ENCODE measurements around the gene SNX27. TPM values are rescaled to one million over a fixed set of nuclear protein-coding genes. Genes with fewer than 3 reads are reported as not detected.
A peak's percentile ranks its signal among the peaks of the same experiment; 100 is the strongest.

The SNX27 gene
- total RNA-seq, 1 experiment from 2014 or later, result 56.0 TPM

DNA sequence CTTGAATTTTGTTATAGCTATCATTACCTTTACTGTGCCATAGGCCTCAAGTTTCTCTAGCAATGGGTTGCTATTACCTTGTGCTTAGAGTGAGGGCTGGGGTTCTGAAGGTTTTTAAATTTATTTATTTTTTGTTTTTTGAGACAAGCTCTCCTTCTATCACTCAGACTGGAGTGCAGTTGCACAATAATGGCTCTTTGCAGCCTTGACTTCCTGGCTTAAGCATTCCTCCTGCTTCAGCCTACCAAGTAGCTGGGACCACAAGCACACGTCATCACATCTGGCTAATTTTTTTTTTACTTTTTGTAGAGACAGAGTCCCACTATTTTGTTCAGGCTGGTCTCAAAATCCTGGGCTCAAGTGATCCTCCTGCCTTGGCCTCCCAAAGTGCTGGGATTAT is 41.5 kb downstream of the SNX27 start (continued):
- TF ChIP-seq ZNF232 (CRISPR knock-in tag; IDR thresholded peaks at IDR 0.05) (no peak), SOX15 (CRISPR knock-in tag; IDR thresholded peaks at IDR 0.05) (no peak)

GRCh38 chr1:151655371-151655770 is 43.5 kb downstream of the SNX27 start:
- TF ChIP-seq ZNF138 (CRISPR knock-in tag; conservative IDR thresholded peaks at IDR 0.05), result no peak
- TF ChIP-seq, protein P1, sequence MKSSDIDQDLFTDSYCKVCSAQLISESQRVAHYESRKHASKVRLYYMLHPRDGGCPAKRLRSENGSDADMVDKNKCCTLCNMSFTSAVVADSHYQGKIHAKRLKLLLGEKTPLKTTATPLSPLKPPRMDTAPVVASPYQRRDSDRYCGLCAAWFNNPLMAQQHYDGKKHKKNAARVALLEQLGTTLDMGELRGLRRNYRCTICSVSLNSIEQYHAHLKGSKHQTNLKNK (CRISPR knock-in tag; IDR thresholded peaks at IDR 0.05), result no peak
- TF ChIP-seq ZNF425 (CRISPR knock-in tag; conservative IDR thresholded peaks at IDR 0.05), result no peak
- TF ChIP-seq, protein P2, sequence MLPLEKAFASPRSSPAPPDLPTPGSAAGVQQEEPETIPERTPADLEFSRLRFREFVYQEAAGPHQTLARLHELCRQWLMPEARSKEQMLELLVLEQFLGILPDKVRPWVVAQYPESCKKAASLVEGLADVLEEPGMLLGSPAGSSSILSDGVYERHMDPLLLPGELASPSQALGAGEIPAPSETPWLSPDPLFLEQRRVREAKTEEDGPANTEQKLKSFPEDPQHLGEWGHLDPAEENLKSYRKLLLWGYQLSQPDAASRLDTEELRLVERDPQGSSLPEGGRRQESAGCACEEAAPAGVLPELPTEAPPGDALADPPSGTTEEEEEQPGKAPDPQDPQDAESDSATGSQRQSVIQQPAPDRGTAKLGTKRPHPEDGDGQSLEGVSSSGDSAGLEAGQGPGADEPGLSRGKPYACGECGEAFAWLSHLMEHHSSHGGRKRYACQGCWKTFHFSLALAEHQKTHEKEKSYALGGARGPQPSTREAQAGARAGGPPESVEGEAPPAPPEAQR (CRISPR knock-in tag; IDR thresholded peaks at IDR 0.05), result no peak
- no peak for TF ChIP-seq NFYB (CRISPR knock-in tag; conservative IDR thresholded peaks at IDR 0.05; ENCODE audit: low read depth)
- TF ChIP-seq ZNF423 (CRISPR knock-in tag; IDR thresholded peaks at IDR 0.05), result no peak
- no peak for TF ChIP-seq ZNF416 (CRISPR knock-in tag; IDR thresholded peaks at IDR 0.05)
- no peak for TF ChIP-seq KAT7 (CRISPR knock-in tag; IDR thresholded peaks at IDR 0.05; ENCODE audit: borderline replicate concordance)
- no peak for TF ChIP-seq SMAD3 (CRISPR knock-in tag; IDR thresholded peaks at IDR 0.05; ENCODE audit: borderline replicate concordance)
- TF ChIP-seq, protein P3, sequence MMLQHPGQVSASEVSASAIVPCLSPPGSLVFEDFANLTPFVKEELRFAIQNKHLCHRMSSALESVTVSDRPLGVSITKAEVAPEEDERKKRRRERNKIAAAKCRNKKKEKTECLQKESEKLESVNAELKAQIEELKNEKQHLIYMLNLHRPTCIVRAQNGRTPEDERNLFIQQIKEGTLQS (CRISPR knock-in tag; conservative IDR thresholded peaks at IDR 0.05), result no peak
- TF ChIP-seq ZNF317 (CRISPR knock-in tag; IDR thresholded peaks at IDR 0.05; ENCODE audit: borderline replicate concordance, low read depth), result no peak
- TF ChIP-seq SMAD4 (CRISPR knock-in tag; IDR thresholded peaks at IDR 0.05), result no peak
- Mint-ChIP-seq H3K27ac (peak overlapping the region; percentile 30; the same call in 1 of the 2 replicates), H3K4me1 (no peaks in the 10 kb centered on the region), H3K27me3 (ENCODE audit: low read depth) (no peaks in the 10 kb centered on the region; the same call in 1 of the 2 replicates), H3K9me3 (peaks cover 5% of the 10 kb centered on the region), H3K36me3 (peaks cover 31% of the 10 kb centered on the region), H3K4me3 (no peak overlapping the region)
- ATAC-seq (no peak), DNase-seq (ENCODE audit: low spot score) (no peak)
- ChIA-PET CTCF (interaction anchor here (1.0 to 1.1 kb wide), 2 partner anchors 62 to 78 kb away, joined by 3 to 5 read pairs; no protein-coding TSS in a partner anchor), POLR2A (no interaction called here)

DNA sequence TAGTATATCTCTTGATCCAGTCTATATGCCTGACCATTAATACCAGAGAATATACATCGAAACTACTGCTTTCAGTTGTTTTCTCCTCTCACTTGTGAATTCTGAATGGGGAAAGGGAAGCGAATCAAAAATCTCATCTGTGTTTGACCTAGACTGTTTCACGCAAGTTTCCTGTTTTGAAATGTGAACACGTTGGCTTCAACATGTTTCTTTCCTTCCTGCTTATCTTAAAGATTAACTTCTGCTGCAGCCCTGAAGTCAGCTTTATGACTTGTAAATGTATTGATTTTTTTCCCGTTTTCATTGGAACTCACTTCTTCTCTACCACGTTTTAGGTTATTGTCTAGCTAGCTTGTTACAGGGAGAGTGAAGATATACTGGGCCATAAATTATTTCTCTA is 49.9 kb downstream of the SNX27 start:
- CTCF ChIA-PET, result no interaction called here
- H3K4me1 Mint-ChIP-seq, result no peaks in the 10 kb centered on the region
- H3K27ac Mint-ChIP-seq, result no peak overlapping the region
- no peak for DNase-seq (ENCODE audit: low spot score)
- H3K36me3 Mint-ChIP-seq, result peaks cover 37% of the 10 kb centered on the region
- no peaks in the 10 kb centered on the region for H3K9me3 Mint-ChIP-seq
- H3K27me3 Mint-ChIP-seq (ENCODE audit: low read depth), result no peaks in the 10 kb centered on the region
- TF ChIP-seq, protein P4, sequence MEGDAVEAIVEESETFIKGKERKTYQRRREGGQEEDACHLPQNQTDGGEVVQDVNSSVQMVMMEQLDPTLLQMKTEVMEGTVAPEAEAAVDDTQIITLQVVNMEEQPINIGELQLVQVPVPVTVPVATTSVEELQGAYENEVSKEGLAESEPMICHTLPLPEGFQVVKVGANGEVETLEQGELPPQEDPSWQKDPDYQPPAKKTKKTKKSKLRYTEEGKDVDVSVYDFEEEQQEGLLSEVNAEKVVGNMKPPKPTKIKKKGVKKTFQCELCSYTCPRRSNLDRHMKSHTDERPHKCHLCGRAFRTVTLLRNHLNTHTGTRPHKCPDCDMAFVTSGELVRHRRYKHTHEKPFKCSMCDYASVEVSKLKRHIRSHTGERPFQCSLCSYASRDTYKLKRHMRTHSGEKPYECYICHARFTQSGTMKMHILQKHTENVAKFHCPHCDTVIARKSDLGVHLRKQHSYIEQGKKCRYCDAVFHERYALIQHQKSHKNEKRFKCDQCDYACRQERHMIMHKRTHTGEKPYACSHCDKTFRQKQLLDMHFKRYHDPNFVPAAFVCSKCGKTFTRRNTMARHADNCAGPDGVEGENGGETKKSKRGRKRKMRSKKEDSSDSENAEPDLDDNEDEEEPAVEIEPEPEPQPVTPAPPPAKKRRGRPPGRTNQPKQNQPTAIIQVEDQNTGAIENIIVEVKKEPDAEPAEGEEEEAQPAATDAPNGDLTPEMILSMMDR (IDR thresholded peaks at IDR 0.05), result no peak
- no peak for TF ChIP-seq ATF1 (CRISPR knock-in tag; IDR thresholded peaks at IDR 0.05)
- no peak for TF ChIP-seq NR2C2 (CRISPR knock-in tag; IDR thresholded peaks at IDR 0.05)
- no peak for TF ChIP-seq CREM (CRISPR knock-in tag; IDR thresholded peaks at IDR 0.05)
- no peak for TF ChIP-seq NFATC4 (CRISPR knock-in tag; IDR thresholded peaks at IDR 0.05)
- H3K4me3 Mint-ChIP-seq, result no peak overlapping the region
- no peak for ATAC-seq
- POLR2A ChIA-PET, result no interaction called here

Data from WTC11 (cell line).